Fibroblast of lung (primary cell): ENCODE results near the gene BCL2.

Experiments used
- CTCF ChIP-seq, 2 donors: IDR thresholded peaks in 1 of 2; conservative IDR thresholded peaks in 1 of 2; 1 replicate in 1 of 2; 2 replicates in 1 of 2; pipeline ENCODE4 v1.5.1; 2011 to 2012; ENCODE audit warnings: low read length in 2 of 2, control low read depth in 1 of 2, inconsistent platforms in 1 of 2, low read depth in 1 of 2, mild to moderate bottlenecking in 1 of 2
- EZH2 ChIP-seq: IDR thresholded peaks from 2 replicates; pipeline ENCODE4 v1.5.1; 2012; ENCODE audit warnings: low read length, control low read depth, mild to moderate bottlenecking; ENCODE audit errors: missing control alignments

DNA sequence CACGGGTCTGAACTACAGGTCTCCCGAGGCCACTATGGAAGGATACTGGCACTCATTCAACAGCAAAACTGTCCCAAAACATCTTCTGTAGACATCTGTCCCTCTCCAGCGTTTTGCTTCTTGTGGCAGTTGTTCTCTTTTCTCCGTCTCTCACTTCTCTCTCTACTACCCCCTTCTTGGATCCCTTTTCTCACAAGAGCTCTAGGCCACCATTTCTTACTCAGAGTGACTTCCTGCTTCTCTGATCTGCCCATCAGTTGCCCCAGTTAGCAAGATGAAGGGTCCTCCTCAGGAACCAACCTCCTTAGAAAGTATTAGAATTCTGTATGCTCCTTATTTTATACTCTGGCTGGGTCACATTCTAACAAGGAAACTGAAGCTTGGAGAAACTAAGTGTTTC is 32.6 kb downstream of the BCL2 start:
- no peak for TF ChIP-seq CTCF (conservative IDR thresholded peaks at IDR 0.05 in 1 of 2, IDR thresholded peaks at IDR 0.05 in 1 of 2; ENCODE audit: low read depth in 1 of 2, low read length in 2 of 2)
- TF ChIP-seq EZH2: no peak
